SU-DHL-6 (cell line): ENCODE data around the gene ENKD1.

ENCODE experiments used
- H2AFZ ChIP-seq: fragments of 200-600 bp; sonication (generic); 2 replicates; pipeline ENCODE4 v1.6.1; 2014; ENCODE audit warnings: low read depth, mild to moderate bottlenecking, moderate library complexity, mixed read lengths, antibody characterized with exemption, low read length; ENCODE audit not compliant: severe bottlenecking
- H3F3A ChIP-seq: fragments of 200-600 bp; shearing (Covaris generic); 2 replicates; pipeline ENCODE4 v1.6.0; 2016; ENCODE audit warnings: antibody characterized with exemption, mild to moderate bottlenecking; ENCODE audit not compliant: insufficient read depth
- H3K27ac ChIP-seq: fragments of 200-600 bp; sonication (generic); 2 replicates; pipeline ENCODE4 v1.5.1; 2016; ENCODE audit warnings: low read depth, mild to moderate bottlenecking, low read length, moderate library complexity, mixed read lengths
- H3K27me3 ChIP-seq: fragments of 200-600 bp; sonication (generic), shearing (Covaris generic); 2 replicates; pipeline ENCODE4 v1.6.0; 2014; ENCODE audit warnings: mild to moderate bottlenecking, low read length
- H3K36me3 ChIP-seq: fragments of 200-600 bp; sonication (generic); 2 replicates; pipeline ENCODE4 v1.6.1; 2014; ENCODE audit warnings: mild to moderate bottlenecking, low read length, mixed read lengths
- H3K4me2 ChIP-seq: fragments of 300-600, 200-600 bp; shearing (Covaris generic), sonication (generic); 2 replicates; pipeline ENCODE4 v1.6.0; 2014; ENCODE audit warnings: low read length, low read depth, mild to moderate bottlenecking; ENCODE audit not compliant: poor library complexity, severe bottlenecking
- H3K4me3 ChIP-seq: fragments of 200-600 bp; sonication (generic); 2 replicates; pipeline ENCODE4 v1.5.1; 2014; ENCODE audit warnings: antibody characterized with exemption, low read length, mild to moderate bottlenecking, mixed read lengths; ENCODE audit not compliant: insufficient read depth, poor library complexity, severe bottlenecking
- H3K79me2 ChIP-seq: fragments of 200-600 bp; sonication (generic); 2 replicates; pipeline ENCODE4 v1.6.1; 2014; ENCODE audit warnings: mild to moderate bottlenecking, low read length, moderate library complexity; ENCODE audit not compliant: insufficient read depth
- H3K9ac ChIP-seq: fragments of 200-600 bp; sonication (generic); 2 replicates; pipeline ENCODE4 v1.7.0; 2014; ENCODE audit warnings: mild to moderate bottlenecking, low read length
- H3K9me2 ChIP-seq: fragments of 200-600 bp; sonication (generic); replicated peaks from 2 replicates; pipeline ENCODE4 v1.6.1; 2014; ENCODE audit warnings: low read length; ENCODE audit not compliant: insufficient read depth
- H3K9me3 ChIP-seq: fragments of 200-600 bp; sonication (generic); 2 replicates; pipeline ENCODE4 v1.6.1; 2014; ENCODE audit warnings: low read length, mixed read lengths; ENCODE audit not compliant: insufficient read depth
- H4K20me1 ChIP-seq: fragments of 200-600 bp; sonication (generic); 2 replicates; pipeline ENCODE4 v1.6.1; 2014; ENCODE audit warnings: low read depth, mild to moderate bottlenecking, antibody characterized with exemption, low read length, moderate library complexity, mixed read lengths
- CTCF ChIP-seq: fragments of 200-600 bp; sonication (generic); IDR thresholded peaks from one replicate; pipeline ENCODE4 v1.5.1; 2017; ENCODE audit warnings: antibody characterized with exemption, mild to moderate bottlenecking, low read length, moderate library complexity; ENCODE audit not compliant: insufficient read depth, poor library complexity, severe bottlenecking
- EZH2phosphoT487 ChIP-seq: fragments of 200-600 bp; sonication (generic), shearing (Covaris generic); conservative IDR thresholded peaks from 2 replicates; pipeline ENCODE4 v1.6.1; 2018; ENCODE audit warnings: mild to moderate bottlenecking, antibody characterized with exemption, low read length, moderate library complexity, mixed read lengths

Gene ENKD1

GRCh38 chr16:67674851-67675578 lies 8.5 kb upstream of the ENKD1 start:
- H4K20me1 ChIP-seq, result no peaks in the 10 kb centered on the region
- no peaks in the 10 kb centered on the region for H3K79me2 ChIP-seq
- H3K4me2 ChIP-seq, result no peak overlapping the region
- no peak overlapping the region for H3K27ac ChIP-seq
- no peaks in the 10 kb centered on the region for H3K9me3 ChIP-seq
- H2AFZ ChIP-seq, result no peak overlapping the region
- TF ChIP-seq EZH2phosphoT487 (no peak), CTCF (no peak)
- H3F3A ChIP-seq, result no peaks in the 10 kb centered on the region
- no peaks in the 10 kb centered on the region for H3K27me3 ChIP-seq
- H3K4me3 ChIP-seq, result no peak overlapping the region
- H3K36me3 ChIP-seq, result no peaks in the 10 kb centered on the region
- no peak overlapping the region for H3K9ac ChIP-seq
- H3K9me2 ChIP-seq, result no peaks in the 10 kb centered on the region

GRCh38 chr16:67673712-67674580 lies 7.4 kb upstream of the ENKD1 start:
- Histone ChIP-seq H3K27ac (no peak overlapping the region), H3K9me3 (no peaks in the 10 kb centered on the region), H3K9me2 (no peaks in the 10 kb centered on the region), H3K9ac (no peak overlapping the region), H3K4me3 (no peak overlapping the region), H3K4me2 (no peak overlapping the region), H4K20me1 (no peaks in the 10 kb centered on the region), H3F3A (no peaks in the 10 kb centered on the region), H3K36me3 (no peaks in the 10 kb centered on the region), H2AFZ (no peak overlapping the region), H3K27me3 (no peaks in the 10 kb centered on the region), H3K79me2 (no peaks in the 10 kb centered on the region)
- TF ChIP-seq CTCF (no peak), EZH2phosphoT487 (no peak)

GRCh38 chr16:67672739-67673662 lies 6.5 kb upstream of the ENKD1 start:
- H3K9ac ChIP-seq, result no peak overlapping the region
- TF ChIP-seq CTCF, result peak; percentile 57
- TF ChIP-seq EZH2phosphoT487, result no peak

More at GRCh38 chr16:67672739-67673662, 6.5 kb upstream of the ENKD1 start:
- H3K27ac ChIP-seq, result no peak overlapping the region
- no peaks in the 10 kb centered on the region for H3K79me2 ChIP-seq
- H3K9me3 ChIP-seq, result no peaks in the 10 kb centered on the region
- H2AFZ ChIP-seq, result no peak overlapping the region
- H3K9me2 ChIP-seq, result no peaks in the 10 kb centered on the region
- H3K4me3 ChIP-seq, result no peak overlapping the region
- no peaks in the 10 kb centered on the region for H3K36me3 ChIP-seq
- H3K4me2 ChIP-seq, result no peak overlapping the region
- H4K20me1 ChIP-seq, result no peaks in the 10 kb centered on the region
- H3K27me3 ChIP-seq, result no peaks in the 10 kb centered on the region
- peaks cover 3% of the 10 kb centered on the region; the same call in 1 of the 2 replicates for H3F3A ChIP-seq
